A549 (cell line): ENCODE measurements around the gene RSPH9.

ENCODE experiments used
- CEBPB ChIP-seq, 2 experiments: fragments of >200 bp in 1 of 2; sonication (Bioruptor Twin) in 1 of 2; formaldehyde crosslinking in 1 of 2; IDR thresholded peaks; 2 replicates each; pipeline ENCODE4 v1.6.1; 2012 to 2016
- TF ChIP-seq, protein P1 (sequence below): fragments of >200 bp; sonication (Bioruptor Twin); formaldehyde crosslinking; IDR thresholded peaks from 3 replicates; pipeline ENCODE4 v1.6.1; 2016
- TF ChIP-seq, protein P2 (sequence below): fragments of >200 bp; sonication (Bioruptor Twin); formaldehyde crosslinking; IDR thresholded peaks from 3 replicates; pipeline ENCODE4 v1.5.1; 2016

DNA sequence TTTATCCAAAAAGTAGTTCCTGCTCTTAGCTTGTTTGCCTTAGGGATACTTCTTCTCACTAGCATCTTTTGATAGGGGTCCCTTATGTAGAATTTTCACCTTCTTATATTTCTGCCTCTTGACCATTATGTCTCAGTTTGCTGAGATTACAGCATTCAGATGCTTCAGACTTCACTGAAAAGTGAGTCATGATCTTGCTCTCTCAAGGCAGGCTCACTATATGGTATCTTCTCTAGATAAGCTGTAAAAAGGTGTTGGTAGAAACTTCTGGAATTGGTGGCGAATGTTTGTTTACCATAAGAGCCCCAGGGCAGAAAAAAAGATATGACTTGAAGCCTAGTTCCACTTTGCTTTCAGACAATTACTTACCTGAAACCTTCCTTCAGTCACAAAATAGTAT is 35.4 kb upstream of the RSPH9 start:
- TF ChIP-seq, protein P1, sequence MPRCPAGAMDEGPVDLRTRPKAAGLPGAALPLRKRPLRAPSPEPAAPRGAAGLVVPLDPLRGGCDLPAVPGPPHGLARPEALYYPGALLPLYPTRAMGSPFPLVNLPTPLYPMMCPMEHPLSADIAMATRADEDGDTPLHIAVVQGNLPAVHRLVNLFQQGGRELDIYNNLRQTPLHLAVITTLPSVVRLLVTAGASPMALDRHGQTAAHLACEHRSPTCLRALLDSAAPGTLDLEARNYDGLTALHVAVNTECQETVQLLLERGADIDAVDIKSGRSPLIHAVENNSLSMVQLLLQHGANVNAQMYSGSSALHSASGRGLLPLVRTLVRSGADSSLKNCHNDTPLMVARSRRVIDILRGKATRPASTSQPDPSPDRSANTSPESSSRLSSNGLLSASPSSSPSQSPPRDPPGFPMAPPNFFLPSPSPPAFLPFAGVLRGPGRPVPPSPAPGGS, result no peak
- TF ChIP-seq, protein P2, sequence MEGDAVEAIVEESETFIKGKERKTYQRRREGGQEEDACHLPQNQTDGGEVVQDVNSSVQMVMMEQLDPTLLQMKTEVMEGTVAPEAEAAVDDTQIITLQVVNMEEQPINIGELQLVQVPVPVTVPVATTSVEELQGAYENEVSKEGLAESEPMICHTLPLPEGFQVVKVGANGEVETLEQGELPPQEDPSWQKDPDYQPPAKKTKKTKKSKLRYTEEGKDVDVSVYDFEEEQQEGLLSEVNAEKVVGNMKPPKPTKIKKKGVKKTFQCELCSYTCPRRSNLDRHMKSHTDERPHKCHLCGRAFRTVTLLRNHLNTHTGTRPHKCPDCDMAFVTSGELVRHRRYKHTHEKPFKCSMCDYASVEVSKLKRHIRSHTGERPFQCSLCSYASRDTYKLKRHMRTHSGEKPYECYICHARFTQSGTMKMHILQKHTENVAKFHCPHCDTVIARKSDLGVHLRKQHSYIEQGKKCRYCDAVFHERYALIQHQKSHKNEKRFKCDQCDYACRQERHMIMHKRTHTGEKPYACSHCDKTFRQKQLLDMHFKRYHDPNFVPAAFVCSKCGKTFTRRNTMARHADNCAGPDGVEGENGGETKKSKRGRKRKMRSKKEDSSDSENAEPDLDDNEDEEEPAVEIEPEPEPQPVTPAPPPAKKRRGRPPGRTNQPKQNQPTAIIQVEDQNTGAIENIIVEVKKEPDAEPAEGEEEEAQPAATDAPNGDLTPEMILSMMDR, result no peak
- TF ChIP-seq CEBPB (IDR thresholded peaks at IDR 0.05), result no peak
